Lung (tissue), 12 donors: ENCODE results near the gene NTRK2. TPM values are rescaled to one million over a fixed set of nuclear protein-coding genes. Genes with fewer than 3 reads are reported as not detected.
A peak's percentile ranks its signal among the peaks of the same experiment; 100 is the strongest.
"Not testable (repeated sequence)": the region's sequence is repeated elsewhere in the genome, so short reads cannot be mapped to it uniquely, and the experiment has no call there.

ENCODE experiments used
- ATAC-seq: fragments of 200-7000 bp; cut with Tn5 transposase; one replicate; pipeline ENCODE4 v1.9.1; 2020; ENCODE audit warnings: moderate number of reproducible peaks; ENCODE audit not compliant: insufficient read depth, low FRiP score
- DNase-seq, 3 donors: peaks; one replicate each; pipeline ENCODE4 v3.0.0-alpha.2; 2013 to 2017
- H3K27ac ChIP-seq, 2 donors: one replicate each; pipeline ENCODE4 v1.5.1; 2013; ENCODE audit warnings: mild to moderate bottlenecking in 2 of 2, moderate library complexity in 2 of 2, control low read depth in 1 of 2, inconsistent platforms in 1 of 2, low read depth in 1 of 2, low read length in 1 of 2
- H3K27me3 ChIP-seq, 3 donors: one replicate each; pipeline ENCODE4 v1.5.1; 2013; ENCODE audit warnings: low read length in 2 of 3; ENCODE audit not compliant: control insufficient read depth in 3 of 3, insufficient read depth in 3 of 3
- H3K36me3 ChIP-seq, 4 donors: one replicate each; pipeline ENCODE4 v1.5.1; 2013; ENCODE audit warnings: low read length in 4 of 4, mild to moderate bottlenecking in 1 of 4, moderate library complexity in 1 of 4; ENCODE audit not compliant: control insufficient read depth in 4 of 4, insufficient read depth in 4 of 4
- H3K4me1 ChIP-seq, 5 donors: one replicate each; pipeline ENCODE4 v1.5.1; 2013; ENCODE audit warnings: low read length in 5 of 5, mild to moderate bottlenecking in 2 of 5, moderate library complexity in 1 of 5; ENCODE audit not compliant: control insufficient read depth in 5 of 5, insufficient read depth in 5 of 5
- H3K4me3 ChIP-seq: one replicate; pipeline ENCODE4 v1.5.1; 2013; ENCODE audit warnings: mild to moderate bottlenecking, control low read depth, moderate library complexity
- H3K9ac ChIP-seq, 2 donors: one replicate each; pipeline ENCODE4 v1.5.1; 2013; ENCODE audit warnings: low read length in 2 of 2, control low read depth in 1 of 2; ENCODE audit not compliant: insufficient read depth in 1 of 2
- H3K9me3 ChIP-seq, 4 donors: one replicate each; pipeline ENCODE4 v1.5.1; 2013; ENCODE audit warnings: low read length in 3 of 4, mild to moderate bottlenecking in 1 of 4, moderate library complexity in 1 of 4; ENCODE audit not compliant: control insufficient read depth in 4 of 4, insufficient read depth in 3 of 4
- WGBS, 2 donors: extraction: QIAGEN DNeasy Blood & Tissue Kit; methylation state at CpG; one replicate each; pipeline ENCODE4 v1.1.7; 2013; 5-methylcytosine and 5-hydroxymethylcytosine counted together
- polyA plus RNA-seq, 2 donors: library from polyadenylated mRNA; stranded (reverse); fragments of 200-250 nt; gene quantifications; one replicate each; pipeline ENCODE4 v1.2.1, GENCODE V29; 2013
- total RNA-seq, 2 donors: library from RNA; depleted of rRNA in 1 of 2; stranded (reverse); fragments of >200 nt in 1 of 2; gene quantifications; one replicate each; pipeline ENCODE4 v1.2.1, GENCODE V29; 2014 to 2021
- TF ChIP-seq, protein P1 (sequence below): IDR thresholded peaks from 2 replicates; pipeline ENCODE4 v1.5.1; 2012; ENCODE audit warnings: mild to moderate bottlenecking; ENCODE audit errors: control extremely low read depth, extremely low read depth
- donor health status: control.
- donor health status: control.
- donor health status: Bipolar disorder and iron deficiency.
- donor health status: healthy.
- donor health status: DM: yes; HTN: yes; CAD: no.

Gene NTRK2
- total and polyA plus RNA-seq, 4 donors, result 0.33 to 14.4 (median 3.3) TPM

DNA sequence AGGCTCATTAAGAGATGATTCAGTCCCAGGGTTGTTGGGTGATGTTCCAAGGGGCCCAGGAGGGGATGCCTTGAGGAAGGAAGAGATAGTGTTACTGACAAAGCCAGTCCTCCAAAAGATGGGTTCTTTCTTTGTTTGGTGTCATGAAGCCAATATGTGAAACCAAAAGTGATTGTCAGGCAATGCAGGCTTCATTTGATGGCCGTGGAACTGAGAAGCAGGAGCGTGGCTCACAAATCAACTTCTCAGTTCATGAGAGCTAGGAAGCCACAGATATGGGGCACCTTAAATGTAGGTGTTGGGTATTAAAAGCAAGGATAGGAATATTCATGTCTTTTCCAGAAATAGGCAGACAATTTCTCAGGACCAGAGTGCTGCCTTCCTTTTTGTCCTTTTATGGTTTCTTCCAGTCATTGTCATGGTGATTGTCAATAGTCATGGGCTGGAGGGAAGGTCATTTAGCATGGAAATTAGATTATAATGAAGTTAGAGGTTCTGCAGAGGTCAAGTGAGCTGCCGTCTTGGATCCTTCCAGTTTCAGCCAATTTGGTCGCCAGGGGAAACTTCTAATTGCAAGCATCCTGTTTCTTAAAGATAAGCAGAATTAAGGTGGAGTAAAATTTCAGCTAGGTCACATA, 393.0 kb downstream of the NTRK2 start:
- Histone ChIP-seq H3K4me1 (peaks cover 0 to 5% (median 0%) of the 10 kb centered on the region in 5 donors), H3K9me3 (peaks cover 0 to 5% (median 1%) of the 10 kb centered on the region in 4 donors), H3K9ac (no peak overlapping the region), H3K27ac (no peak overlapping the region), H3K27me3 (no peaks in the 10 kb centered on the region), H3K36me3 (no peaks in the 10 kb centered on the region), H3K4me3 (no peak overlapping the region)
- peak in 2 of 3 donors; percentile 12 for DNase-seq
- ATAC-seq, result no peak
- 59 to 61% methylated on average over 4 of the region's 4 CpGs for WGBS, 2 donors
- TF ChIP-seq, protein P1, sequence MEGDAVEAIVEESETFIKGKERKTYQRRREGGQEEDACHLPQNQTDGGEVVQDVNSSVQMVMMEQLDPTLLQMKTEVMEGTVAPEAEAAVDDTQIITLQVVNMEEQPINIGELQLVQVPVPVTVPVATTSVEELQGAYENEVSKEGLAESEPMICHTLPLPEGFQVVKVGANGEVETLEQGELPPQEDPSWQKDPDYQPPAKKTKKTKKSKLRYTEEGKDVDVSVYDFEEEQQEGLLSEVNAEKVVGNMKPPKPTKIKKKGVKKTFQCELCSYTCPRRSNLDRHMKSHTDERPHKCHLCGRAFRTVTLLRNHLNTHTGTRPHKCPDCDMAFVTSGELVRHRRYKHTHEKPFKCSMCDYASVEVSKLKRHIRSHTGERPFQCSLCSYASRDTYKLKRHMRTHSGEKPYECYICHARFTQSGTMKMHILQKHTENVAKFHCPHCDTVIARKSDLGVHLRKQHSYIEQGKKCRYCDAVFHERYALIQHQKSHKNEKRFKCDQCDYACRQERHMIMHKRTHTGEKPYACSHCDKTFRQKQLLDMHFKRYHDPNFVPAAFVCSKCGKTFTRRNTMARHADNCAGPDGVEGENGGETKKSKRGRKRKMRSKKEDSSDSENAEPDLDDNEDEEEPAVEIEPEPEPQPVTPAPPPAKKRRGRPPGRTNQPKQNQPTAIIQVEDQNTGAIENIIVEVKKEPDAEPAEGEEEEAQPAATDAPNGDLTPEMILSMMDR, result no peak

DNA sequence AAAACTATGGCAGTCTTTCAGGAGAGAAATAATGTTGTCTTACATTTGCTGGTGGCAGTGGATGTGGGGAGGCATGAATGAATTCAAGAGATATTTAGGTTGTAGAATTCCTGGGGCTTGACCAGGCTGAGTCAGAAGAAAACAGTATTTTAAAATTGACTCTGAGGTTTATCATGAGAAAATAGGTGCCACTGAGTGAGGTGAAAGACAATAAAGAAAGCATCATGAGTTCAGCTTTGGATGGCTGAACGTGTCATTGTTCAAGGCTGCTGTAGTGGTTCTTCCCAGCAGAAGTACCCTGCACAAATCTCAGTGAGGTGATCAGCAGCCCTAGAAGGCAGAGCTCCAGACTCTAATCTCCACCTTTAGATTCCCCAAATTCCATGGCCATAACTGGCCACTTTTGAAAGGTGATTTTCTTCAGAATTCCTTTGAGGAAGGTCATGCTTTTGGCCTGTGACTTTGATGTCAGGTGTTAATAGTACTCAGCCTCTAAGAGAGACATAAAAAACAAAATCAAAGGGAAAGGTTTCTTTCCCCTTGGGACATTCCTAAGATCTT, 395.4 kb downstream of the NTRK2 start:
- no peak for ATAC-seq
- 68 to 86% methylated on average over 1 of the region's 1 CpG for WGBS, 2 donors
- Histone ChIP-seq H3K36me3 (no peaks in the 10 kb centered on the region), H3K4me3 (no peak overlapping the region), H3K27me3 (no peaks in the 10 kb centered on the region), H3K9me3 (peaks cover 0 to 5% (median 1%) of the 10 kb centered on the region in 4 donors), H3K4me1 (peaks cover 0 to 5% (median 0%) of the 10 kb centered on the region in 5 donors), H3K9ac (no peak overlapping the region), H3K27ac (no peak overlapping the region)
- TF ChIP-seq, protein P1, result no peak
- DNase-seq, result no peak

DNA sequence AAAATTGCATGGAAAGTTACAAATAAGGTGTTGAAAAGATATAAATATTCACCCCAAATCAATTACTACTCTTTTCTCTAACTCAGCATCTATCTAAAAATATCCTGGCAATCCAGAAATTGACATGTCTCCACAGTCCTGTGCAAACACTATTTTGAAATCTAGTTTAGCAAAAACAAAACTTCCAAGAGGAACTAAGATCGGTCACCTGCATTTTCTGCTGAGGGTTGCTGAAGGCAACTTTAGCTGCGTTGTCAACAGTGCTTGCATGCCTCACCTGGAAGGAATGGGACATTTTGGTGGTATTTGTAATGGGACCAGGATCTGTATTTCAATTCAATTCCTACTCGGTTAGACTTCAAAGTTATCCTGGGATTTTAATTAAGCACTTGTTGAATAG, 398.3 kb downstream of the NTRK2 start:
- Histone ChIP-seq H3K27ac (no peak overlapping the region), H3K9ac (no peak overlapping the region), H3K9me3 (no peaks in the 10 kb centered on the region), H3K36me3 (no peaks in the 10 kb centered on the region), H3K4me3 (no peak overlapping the region), H3K27me3 (no peaks in the 10 kb centered on the region), H3K4me1 (no peaks in the 10 kb centered on the region)
- 88 to 93% methylated on average over 3 of the region's 3 CpGs for WGBS, 2 donors
- ATAC-seq (no peak), DNase-seq (no peak)
- TF ChIP-seq, protein P1, result no peak

DNA sequence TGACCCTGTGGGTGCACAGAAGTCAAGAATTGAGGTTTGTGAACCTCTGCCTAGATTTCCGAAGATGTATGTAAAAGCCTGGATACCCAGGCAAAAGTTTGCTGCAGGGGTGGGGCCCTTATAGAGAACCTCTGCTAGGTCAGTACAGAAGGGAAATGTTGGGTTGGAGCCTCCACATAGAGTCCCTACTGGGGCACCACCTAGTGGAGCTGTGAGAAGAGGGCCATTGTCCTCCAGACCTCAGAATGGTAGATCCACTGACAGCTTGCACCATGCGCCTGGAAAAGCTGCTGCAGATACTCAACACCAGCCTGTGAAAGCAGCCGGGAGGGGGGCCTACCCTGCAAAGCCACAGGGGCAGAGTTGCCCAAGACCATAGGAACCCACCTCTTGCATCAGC, 399.9 kb downstream of the NTRK2 start:
- H3K9ac ChIP-seq, H3K27ac ChIP-seq, H3K4me3 ChIP-seq, H3K4me1 ChIP-seq, H3K9me3 ChIP-seq, DNase-seq, H3K27me3 ChIP-seq, H3K36me3 ChIP-seq, ATAC-seq: not testable (repeated sequence)
- WGBS, 2 donors, result 93 to 94% methylated on average over 3 of the region's 3 CpGs
